ENCODE results near the gene ADGRD2. TPM values are rescaled to one million over a fixed set of nuclear protein-coding genes. Genes with fewer than 3 reads are reported as not detected.
"Not testable (repeated sequence)": the region's sequence is repeated elsewhere in the genome, so short reads cannot be mapped to it uniquely, and the experiment has no call there.

ADGRD2 gene
- 1.8 TPM for polyA plus RNA-seq (2012; ENCODE audit: insufficient read depth, insufficient read length)

- no peak for DNase-seq (ENCODE audit: low read depth, low spot score)
- no peak within 1 kb of the TSS for H3K4me3 ChIP-seq (ENCODE audit: low read length)
Observed at GRCh38 chr9:124450241-124450924, at the start of gene ADGRD2. Gene ADGRD2, plus strand, starts transcription at chr9:124450451. Its CDS starts 1,216 bp downstream, at chr9:124451667.

GRCh38 chr9:124403246-124403645 lies 47.0 kb upstream of the ADGRD2 start:
- H3K4me3 ChIP-seq (ENCODE audit: low read length): no peak overlapping the region
- no peak for DNase-seq (ENCODE audit: low read depth, low spot score)

- no peak for DNase-seq (ENCODE audit: low read depth, low spot score)
Observed at GRCh38 chr9:124409410-124409809, 40.8 kb upstream of the ADGRD2 start.

GRCh38 chr9:124410321-124410913 lies 39.8 kb upstream of the ADGRD2 start:
- no peak overlapping the region for H3K4me3 ChIP-seq (ENCODE audit: low read length)
- DNase-seq (ENCODE audit: low read depth, low spot score): no peak

More at GRCh38 chr9:124409410-124409809, 40.8 kb upstream of the ADGRD2 start:
- H3K4me3 ChIP-seq (ENCODE audit: low read length): no peak overlapping the region

GRCh38 chr9:124411514-124412227 lies 38.6 kb upstream of the ADGRD2 start:
- DNase-seq (ENCODE audit: low read depth, low spot score): no peak

GRCh38 chr9:124412228-124412575 lies 38.0 kb upstream of the ADGRD2 start:
- no peak for DNase-seq (ENCODE audit: low read depth, low spot score)
- H3K4me3 ChIP-seq (ENCODE audit: low read length): no peak overlapping the region

More at GRCh38 chr9:124411514-124412227, 38.6 kb upstream of the ADGRD2 start:
- no peak overlapping the region for H3K4me3 ChIP-seq (ENCODE audit: low read length)

- no peak for DNase-seq (ENCODE audit: low read depth, low spot score)
- H3K4me3 ChIP-seq (ENCODE audit: low read length): peak overlapping the region; percentile 98
Observed at GRCh38 chr9:124414612-124415011, 35.6 kb upstream of the ADGRD2 start.

- peak within 1 kb of the TSS; percentile 98 for H3K4me3 ChIP-seq (ENCODE audit: low read length)
- peak; percentile 97 for DNase-seq (ENCODE audit: low read depth, low spot score)
Observed at GRCh38 chr9:124415102-124415851, 35.0 kb upstream of the ADGRD2 start, which contains the start of gene PSMB7. Gene PSMB7, minus strand, starts transcription at chr9:124415442. Its CDS starts 17 bp downstream, at chr9:124415425.

GRCh38 chr9:124415852-124416484 lies 34.3 kb upstream of the ADGRD2 start:
- H3K4me3 ChIP-seq (ENCODE audit: low read length): peak overlapping the region; percentile 98
- no peak for DNase-seq (ENCODE audit: low read depth, low spot score)

GRCh38 chr9:124419832-124420489 lies 30.3 kb upstream of the ADGRD2 start:
- DNase-seq (ENCODE audit: low read depth, low spot score): no peak
- no peak overlapping the region for H3K4me3 ChIP-seq (ENCODE audit: low read length)

GRCh38 chr9:124420991-124421543 lies 29.2 kb upstream of the ADGRD2 start:
- no peak overlapping the region for H3K4me3 ChIP-seq (ENCODE audit: low read length)
- DNase-seq (ENCODE audit: low read depth, low spot score): peak; percentile 40

GRCh38 chr9:124423155-124423554 lies 27.1 kb upstream of the ADGRD2 start:
- no peak for DNase-seq (ENCODE audit: low read depth, low spot score)
- H3K4me3 ChIP-seq (ENCODE audit: low read length): no peak overlapping the region

- DNase-seq (ENCODE audit: low read depth, low spot score): no peak
- H3K4me3 ChIP-seq (ENCODE audit: low read length): no peak overlapping the region
Observed at GRCh38 chr9:124423591-124423990, 26.7 kb upstream of the ADGRD2 start.

- H3K4me3 ChIP-seq (ENCODE audit: low read length): not testable (repeated sequence)
Observed at GRCh38 chr9:124425733-124426132, 24.5 kb upstream of the ADGRD2 start.

GRCh38 chr9:124426361-124426760 lies 23.9 kb upstream of the ADGRD2 start:
- DNase-seq (ENCODE audit: low read depth, low spot score): no peak
- no peak overlapping the region for H3K4me3 ChIP-seq (ENCODE audit: low read length)

More at GRCh38 chr9:124425733-124426132, 24.5 kb upstream of the ADGRD2 start:
- DNase-seq (ENCODE audit: low read depth, low spot score): not testable (repeated sequence)

- no peak for DNase-seq (ENCODE audit: low read depth, low spot score)
- H3K4me3 ChIP-seq (ENCODE audit: low read length): no peak overlapping the region
Observed at GRCh38 chr9:124427281-124427680, 23.0 kb upstream of the ADGRD2 start.

- H3K4me3 ChIP-seq (ENCODE audit: low read length): no peak overlapping the region
- no peak for DNase-seq (ENCODE audit: low read depth, low spot score)
Observed at GRCh38 chr9:124428751-124429529, 21.3 kb upstream of the ADGRD2 start.
